WTC11 (cell line): ENCODE measurements around the gene TSPAN5. TPM values are rescaled to one million over a fixed set of nuclear protein-coding genes. Genes with fewer than 3 reads are reported as not detected.

Experiments
- ATAC-seq: fragments of 200-7000 bp; cut with Tn5 transposase; 2 replicates; pipeline ENCODE4 v1.10.0; 2021; ENCODE audit warnings: mild to moderate bottlenecking, moderate library complexity
- CTCF ChIA-PET: fragments of 300-600 bp; sonication (Branson Sonifier 250); formaldehyde crosslinking; loops from one replicate; lab custom pipeline; 2021; ENCODE audit warnings: antibody characterized with exemption; lab: Charles Lee
- POLR2A ChIA-PET: fragments of 350-600 bp; sonication (Branson Sonifier 250); formaldehyde crosslinking; loops from one replicate; lab custom pipeline; 2021; ENCODE audit warnings: antibody characterized with exemption; lab: Charles Lee
- DNase-seq: peaks from one replicate; pipeline ENCODE4 v3.0.0; 2021; ENCODE audit warnings: low spot score
- H3K27ac Mint-ChIP-seq: 2 replicates; pipeline ENCODE4 v1.8.0; 2021; ENCODE audit warnings: mixed read lengths
- H3K27me3 Mint-ChIP-seq: 2 replicates; pipeline ENCODE4 v1.8.0; 2021; ENCODE audit warnings: low read depth, mild to moderate bottlenecking, moderate library complexity, mixed read lengths
- H3K36me3 Mint-ChIP-seq: 2 replicates; pipeline ENCODE4 v1.8.0; 2021; ENCODE audit warnings: mixed read lengths
- H3K4me1 Mint-ChIP-seq: 2 replicates; pipeline ENCODE4 v1.8.0; 2022; ENCODE audit warnings: mixed read lengths
- H3K4me3 Mint-ChIP-seq: 2 replicates; pipeline ENCODE4 v1.8.0; 2021; ENCODE audit warnings: mild to moderate bottlenecking, moderate library complexity, mixed read lengths
- H3K9me3 Mint-ChIP-seq: 2 replicates; pipeline ENCODE4 v1.8.0; 2021; ENCODE audit warnings: mixed read lengths
- CBFB ChIP-seq: sonication (generic); formaldehyde crosslinking; IDR thresholded peaks from 2 replicates; pipeline ENCODE4 v1.8.1; 2022; ENCODE audit warnings: mild to moderate bottlenecking, low read depth, missing genetic modification reagents
- ETV6 ChIP-seq: sonication (generic); formaldehyde crosslinking; IDR thresholded peaks from 2 replicates; pipeline ENCODE4 v1.8.1; 2022; ENCODE audit warnings: mild to moderate bottlenecking, missing genetic modification reagents
- FOXJ3 ChIP-seq: sonication (generic); formaldehyde crosslinking; IDR thresholded peaks from 2 replicates; pipeline ENCODE4 v1.9.0; 2021; ENCODE audit warnings: missing genetic modification reagents, mild to moderate bottlenecking, borderline replicate concordance
- GTF2I ChIP-seq: fragments of 250-450 bp; sonication (Bioruptor Pico); conservative IDR thresholded peaks from 2 replicates; pipeline ENCODE4 v1.4.0; 2021; ENCODE audit warnings: mild to moderate bottlenecking
- JAZF1 ChIP-seq: fragments of 250-450 bp; sonication (Bioruptor Pico); IDR thresholded peaks from 2 replicates; pipeline ENCODE4 v1.9.0; 2021; ENCODE audit warnings: moderate library complexity, mild to moderate bottlenecking, inconsistent platforms
- KAT7 ChIP-seq: sonication (generic); formaldehyde crosslinking; IDR thresholded peaks from 2 replicates; pipeline ENCODE4 v1.8.1; 2023; ENCODE audit warnings: missing genetic modification reagents, mild to moderate bottlenecking, borderline replicate concordance
- MXD4 ChIP-seq: fragments of 250-450 bp; sonication (Bioruptor Pico); IDR thresholded peaks from 2 replicates; pipeline ENCODE4 v1.8.0; 2021; ENCODE audit warnings: mild to moderate bottlenecking, moderate library complexity, borderline replicate concordance
- NR1H2 ChIP-seq: sonication (generic); formaldehyde crosslinking; IDR thresholded peaks from 2 replicates; pipeline ENCODE4 v1.9.0; 2021; ENCODE audit warnings: mild to moderate bottlenecking, moderate library complexity, missing genetic modification reagents
- OVOL2 ChIP-seq: fragments of 250-450 bp; sonication (Bioruptor Pico); IDR thresholded peaks from 2 replicates; pipeline ENCODE4 v1.9.0; 2021; ENCODE audit warnings: mild to moderate bottlenecking, borderline replicate concordance
- PREB ChIP-seq: sonication (generic); formaldehyde crosslinking; IDR thresholded peaks from 2 replicates; pipeline ENCODE4 v1.8.1; 2022; ENCODE audit warnings: mild to moderate bottlenecking, missing genetic modification reagents, moderate library complexity, borderline replicate concordance
- SMAD3 ChIP-seq: sonication (generic); formaldehyde crosslinking; IDR thresholded peaks from 2 replicates; pipeline ENCODE4 v1.8.0; 2022; ENCODE audit warnings: missing genetic modification reagents, mild to moderate bottlenecking, borderline replicate concordance
- TP53 ChIP-seq: sonication (generic); formaldehyde crosslinking; IDR thresholded peaks from 2 replicates; pipeline ENCODE4 v1.8.1; 2023; ENCODE audit warnings: mild to moderate bottlenecking, missing genetic modification reagents
- ZNF121 ChIP-seq: sonication (generic); formaldehyde crosslinking; IDR thresholded peaks from 2 replicates; pipeline ENCODE4 v1.8.0; 2023; ENCODE audit warnings: missing genetic modification reagents
- ZNF396 ChIP-seq: fragments of 250-450 bp; sonication (Bioruptor Pico); IDR thresholded peaks from 2 replicates; pipeline ENCODE4 v1.8.0; 2021; ENCODE audit warnings: mild to moderate bottlenecking, moderate library complexity, borderline replicate concordance
- ZNF671 ChIP-seq: fragments of 250-450 bp; sonication (Bioruptor Pico); IDR thresholded peaks from 2 replicates; pipeline ENCODE4 v1.8.0; 2021; ENCODE audit warnings: mild to moderate bottlenecking
- total RNA-seq: library from RNA; stranded (reverse); gene quantifications from 3 replicates; pipeline ENCODE4 v1.2.3, GENCODE V29; 2021
- TF ChIP-seq, protein P1 (sequence below): sonication (generic); formaldehyde crosslinking; conservative IDR thresholded peaks from 2 replicates; pipeline ENCODE4 v1.8.1; 2022; ENCODE audit warnings: mild to moderate bottlenecking, missing genetic modification reagents
- TF ChIP-seq, protein P2 (sequence below): sonication (generic); formaldehyde crosslinking; IDR thresholded peaks from 2 replicates; pipeline ENCODE4 v1.8.0; 2023; ENCODE audit warnings: missing genetic modification reagents, mild to moderate bottlenecking, borderline replicate concordance
- TF ChIP-seq, protein P3 (sequence below): sonication (generic); formaldehyde crosslinking; IDR thresholded peaks from 2 replicates; pipeline ENCODE4 v1.8.1; 2023; ENCODE audit warnings: mild to moderate bottlenecking, moderate library complexity, missing genetic modification reagents
- TF ChIP-seq, protein P4 (sequence below): sonication (generic); formaldehyde crosslinking; IDR thresholded peaks from 2 replicates; pipeline ENCODE4 v1.8.0; 2023; ENCODE audit warnings: missing genetic modification reagents
- TF ChIP-seq, protein P5 (sequence below): fragments of 250-450 bp; sonication (Bioruptor Pico); IDR thresholded peaks from 2 replicates; pipeline ENCODE4 v1.9.0; 2021; ENCODE audit warnings: mild to moderate bottlenecking
- TF ChIP-seq, protein P6 (sequence below): sonication (generic); formaldehyde crosslinking; IDR thresholded peaks from 2 replicates; pipeline ENCODE4 v1.8.1; 2023; ENCODE audit warnings: mild to moderate bottlenecking, missing genetic modification reagents

The TSPAN5 gene
- total RNA-seq, 1 experiment from 2014 or later: 22.7 TPM

DNA sequence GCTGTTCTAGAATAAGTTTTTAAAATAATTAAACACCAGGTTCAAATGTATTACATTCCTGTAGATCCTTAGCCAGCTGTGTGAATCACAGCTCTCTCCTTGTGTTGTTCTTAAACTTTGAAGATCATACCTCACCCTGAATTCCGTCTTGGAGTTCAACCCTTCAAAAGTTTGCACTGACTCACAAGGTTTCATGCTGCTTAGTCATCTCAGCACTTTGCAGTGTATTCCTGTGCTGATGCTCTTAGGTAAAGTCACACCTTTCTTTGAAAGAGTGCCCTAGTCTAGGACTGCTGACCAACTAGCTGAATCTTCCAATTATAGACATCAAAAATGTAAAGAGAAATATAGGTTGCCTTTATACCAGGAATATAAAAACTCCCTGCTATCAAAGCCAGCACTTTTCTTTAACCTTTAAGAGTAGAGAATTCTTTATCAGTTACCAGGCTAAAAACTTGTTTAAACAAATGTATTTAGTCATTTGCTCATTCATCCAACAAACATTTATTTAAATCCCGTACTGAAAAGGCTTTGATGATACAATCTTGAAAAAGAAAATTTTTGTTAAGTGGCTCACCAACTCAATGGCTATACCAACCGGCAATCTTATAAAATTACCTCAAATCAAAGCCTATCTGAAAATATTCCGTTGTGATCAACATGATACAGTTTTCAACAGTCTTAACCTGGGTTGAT, 227.6 kb downstream of the TSPAN5 start:
- peaks cover 30% of the 10 kb centered on the region for H3K9me3 Mint-ChIP-seq
- no peak overlapping the region for H3K27ac Mint-ChIP-seq
- H3K27me3 Mint-ChIP-seq: no peaks in the 10 kb centered on the region
- H3K4me1 Mint-ChIP-seq: 0 out of 2 replicates have a peak, but pooled peaks cover 3% of the 10 kb centered on the region
- DNase-seq: no peak
- H3K4me3 Mint-ChIP-seq: no peak overlapping the region
- ChIA-PET POLR2A (no interaction called here), CTCF (no interaction called here)
- TF ChIP-seq, protein P1, sequence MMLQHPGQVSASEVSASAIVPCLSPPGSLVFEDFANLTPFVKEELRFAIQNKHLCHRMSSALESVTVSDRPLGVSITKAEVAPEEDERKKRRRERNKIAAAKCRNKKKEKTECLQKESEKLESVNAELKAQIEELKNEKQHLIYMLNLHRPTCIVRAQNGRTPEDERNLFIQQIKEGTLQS (CRISPR knock-in tag): no peak
- TF ChIP-seq KAT7 (CRISPR knock-in tag): no peak
- TF ChIP-seq ZNF671 (CRISPR knock-in tag): no peak
- TF ChIP-seq, protein P2, sequence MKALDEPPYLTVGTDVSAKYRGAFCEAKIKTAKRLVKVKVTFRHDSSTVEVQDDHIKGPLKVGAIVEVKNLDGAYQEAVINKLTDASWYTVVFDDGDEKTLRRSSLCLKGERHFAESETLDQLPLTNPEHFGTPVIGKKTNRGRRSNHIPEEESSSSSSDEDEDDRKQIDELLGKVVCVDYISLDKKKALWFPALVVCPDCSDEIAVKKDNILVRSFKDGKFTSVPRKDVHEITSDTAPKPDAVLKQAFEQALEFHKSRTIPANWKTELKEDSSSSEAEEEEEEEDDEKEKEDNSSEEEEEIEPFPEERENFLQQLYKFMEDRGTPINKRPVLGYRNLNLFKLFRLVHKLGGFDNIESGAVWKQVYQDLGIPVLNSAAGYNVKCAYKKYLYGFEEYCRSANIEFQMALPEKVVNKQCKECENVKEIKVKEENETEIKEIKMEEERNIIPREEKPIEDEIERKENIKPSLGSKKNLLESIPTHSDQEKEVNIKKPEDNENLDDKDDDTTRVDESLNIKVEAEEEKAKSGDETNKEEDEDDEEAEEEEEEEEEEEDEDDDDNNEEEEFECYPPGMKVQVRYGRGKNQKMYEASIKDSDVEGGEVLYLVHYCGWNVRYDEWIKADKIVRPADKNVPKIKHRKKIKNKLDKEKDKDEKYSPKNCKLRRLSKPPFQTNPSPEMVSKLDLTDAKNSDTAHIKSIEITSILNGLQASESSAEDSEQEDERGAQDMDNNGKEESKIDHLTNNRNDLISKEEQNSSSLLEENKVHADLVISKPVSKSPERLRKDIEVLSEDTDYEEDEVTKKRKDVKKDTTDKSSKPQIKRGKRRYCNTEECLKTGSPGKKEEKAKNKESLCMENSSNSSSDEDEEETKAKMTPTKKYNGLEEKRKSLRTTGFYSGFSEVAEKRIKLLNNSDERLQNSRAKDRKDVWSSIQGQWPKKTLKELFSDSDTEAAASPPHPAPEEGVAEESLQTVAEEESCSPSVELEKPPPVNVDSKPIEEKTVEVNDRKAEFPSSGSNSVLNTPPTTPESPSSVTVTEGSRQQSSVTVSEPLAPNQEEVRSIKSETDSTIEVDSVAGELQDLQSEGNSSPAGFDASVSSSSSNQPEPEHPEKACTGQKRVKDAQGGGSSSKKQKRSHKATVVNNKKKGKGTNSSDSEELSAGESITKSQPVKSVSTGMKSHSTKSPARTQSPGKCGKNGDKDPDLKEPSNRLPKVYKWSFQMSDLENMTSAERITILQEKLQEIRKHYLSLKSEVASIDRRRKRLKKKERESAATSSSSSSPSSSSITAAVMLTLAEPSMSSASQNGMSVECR: no peak
- TF ChIP-seq FOXJ3 (CRISPR knock-in tag): no peak
- TF ChIP-seq, protein P3, sequence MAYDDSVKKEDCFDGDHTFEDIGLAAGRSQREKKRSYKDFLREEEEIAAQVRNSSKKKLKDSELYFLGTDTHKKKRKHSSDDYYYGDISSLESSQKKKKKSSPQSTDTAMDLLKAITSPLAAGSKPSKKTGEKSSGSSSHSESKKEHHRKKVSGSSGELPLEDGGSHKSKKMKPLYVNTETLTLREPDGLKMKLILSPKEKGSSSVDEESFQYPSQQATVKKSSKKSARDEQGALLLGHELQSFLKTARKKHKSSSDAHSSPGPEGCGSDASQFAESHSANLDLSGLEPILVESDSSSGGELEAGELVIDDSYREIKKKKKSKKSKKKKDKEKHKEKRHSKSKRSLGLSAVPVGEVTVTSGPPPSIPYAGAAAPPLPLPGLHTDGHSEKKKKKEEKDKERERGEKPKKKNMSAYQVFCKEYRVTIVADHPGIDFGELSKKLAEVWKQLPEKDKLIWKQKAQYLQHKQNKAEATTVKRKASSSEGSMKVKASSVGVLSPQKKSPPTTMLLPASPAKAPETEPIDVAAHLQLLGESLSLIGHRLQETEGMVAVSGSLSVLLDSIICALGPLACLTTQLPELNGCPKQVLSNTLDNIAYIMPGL (CRISPR knock-in tag): no peak
- TF ChIP-seq, protein P4, sequence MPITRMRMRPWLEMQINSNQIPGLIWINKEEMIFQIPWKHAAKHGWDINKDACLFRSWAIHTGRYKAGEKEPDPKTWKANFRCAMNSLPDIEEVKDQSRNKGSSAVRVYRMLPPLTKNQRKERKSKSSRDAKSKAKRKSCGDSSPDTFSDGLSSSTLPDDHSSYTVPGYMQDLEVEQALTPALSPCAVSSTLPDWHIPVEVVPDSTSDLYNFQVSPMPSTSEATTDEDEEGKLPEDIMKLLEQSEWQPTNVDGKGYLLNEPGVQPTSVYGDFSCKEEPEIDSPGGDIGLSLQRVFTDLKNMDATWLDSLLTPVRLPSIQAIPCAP (CRISPR knock-in tag): no peak
- TF ChIP-seq JAZF1: no peak
- TF ChIP-seq TP53: no peak
- no peak for TF ChIP-seq OVOL2 (CRISPR knock-in tag)
- TF ChIP-seq MXD4 (CRISPR knock-in tag): no peak
- TF ChIP-seq, protein P5, sequence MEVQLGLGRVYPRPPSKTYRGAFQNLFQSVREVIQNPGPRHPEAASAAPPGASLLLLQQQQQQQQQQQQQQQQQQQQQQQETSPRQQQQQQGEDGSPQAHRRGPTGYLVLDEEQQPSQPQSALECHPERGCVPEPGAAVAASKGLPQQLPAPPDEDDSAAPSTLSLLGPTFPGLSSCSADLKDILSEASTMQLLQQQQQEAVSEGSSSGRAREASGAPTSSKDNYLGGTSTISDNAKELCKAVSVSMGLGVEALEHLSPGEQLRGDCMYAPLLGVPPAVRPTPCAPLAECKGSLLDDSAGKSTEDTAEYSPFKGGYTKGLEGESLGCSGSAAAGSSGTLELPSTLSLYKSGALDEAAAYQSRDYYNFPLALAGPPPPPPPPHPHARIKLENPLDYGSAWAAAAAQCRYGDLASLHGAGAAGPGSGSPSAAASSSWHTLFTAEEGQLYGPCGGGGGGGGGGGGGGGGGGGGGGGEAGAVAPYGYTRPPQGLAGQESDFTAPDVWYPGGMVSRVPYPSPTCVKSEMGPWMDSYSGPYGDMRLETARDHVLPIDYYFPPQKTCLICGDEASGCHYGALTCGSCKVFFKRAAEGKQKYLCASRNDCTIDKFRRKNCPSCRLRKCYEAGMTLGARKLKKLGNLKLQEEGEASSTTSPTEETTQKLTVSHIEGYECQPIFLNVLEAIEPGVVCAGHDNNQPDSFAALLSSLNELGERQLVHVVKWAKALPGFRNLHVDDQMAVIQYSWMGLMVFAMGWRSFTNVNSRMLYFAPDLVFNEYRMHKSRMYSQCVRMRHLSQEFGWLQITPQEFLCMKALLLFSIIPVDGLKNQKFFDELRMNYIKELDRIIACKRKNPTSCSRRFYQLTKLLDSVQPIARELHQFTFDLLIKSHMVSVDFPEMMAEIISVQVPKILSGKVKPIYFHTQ (CRISPR knock-in tag): no peak
- TF ChIP-seq GTF2I (CRISPR knock-in tag): no peak
- ATAC-seq: no peak
- H3K36me3 Mint-ChIP-seq: peaks cover 23% of the 10 kb centered on the region

GRCh38 chr4:98423009-98423408, 235.4 kb downstream of the TSPAN5 start:
- H3K9me3 Mint-ChIP-seq: peaks cover 45% of the 10 kb centered on the region
- ChIA-PET CTCF (no interaction called here), POLR2A (no interaction called here)
- ATAC-seq (no peak), DNase-seq (no peak)
- H3K4me3 Mint-ChIP-seq: no peak overlapping the region
- H3K27ac Mint-ChIP-seq: no peak overlapping the region
- peaks cover 63% of the 10 kb centered on the region for H3K36me3 Mint-ChIP-seq
- no peaks in the 10 kb centered on the region for H3K27me3 Mint-ChIP-seq
- H3K4me1 Mint-ChIP-seq: no peaks in the 10 kb centered on the region
- TF ChIP-seq ZNF121 (CRISPR knock-in tag): no peak
- no peak for TF ChIP-seq PREB (CRISPR knock-in tag)
- TF ChIP-seq NR1H2 (CRISPR knock-in tag): no peak
- TF ChIP-seq SMAD3: no peak
- no peak for TF ChIP-seq CBFB (CRISPR knock-in tag)
- TF ChIP-seq ZNF396 (CRISPR knock-in tag): no peak
- TF ChIP-seq, protein P6, sequence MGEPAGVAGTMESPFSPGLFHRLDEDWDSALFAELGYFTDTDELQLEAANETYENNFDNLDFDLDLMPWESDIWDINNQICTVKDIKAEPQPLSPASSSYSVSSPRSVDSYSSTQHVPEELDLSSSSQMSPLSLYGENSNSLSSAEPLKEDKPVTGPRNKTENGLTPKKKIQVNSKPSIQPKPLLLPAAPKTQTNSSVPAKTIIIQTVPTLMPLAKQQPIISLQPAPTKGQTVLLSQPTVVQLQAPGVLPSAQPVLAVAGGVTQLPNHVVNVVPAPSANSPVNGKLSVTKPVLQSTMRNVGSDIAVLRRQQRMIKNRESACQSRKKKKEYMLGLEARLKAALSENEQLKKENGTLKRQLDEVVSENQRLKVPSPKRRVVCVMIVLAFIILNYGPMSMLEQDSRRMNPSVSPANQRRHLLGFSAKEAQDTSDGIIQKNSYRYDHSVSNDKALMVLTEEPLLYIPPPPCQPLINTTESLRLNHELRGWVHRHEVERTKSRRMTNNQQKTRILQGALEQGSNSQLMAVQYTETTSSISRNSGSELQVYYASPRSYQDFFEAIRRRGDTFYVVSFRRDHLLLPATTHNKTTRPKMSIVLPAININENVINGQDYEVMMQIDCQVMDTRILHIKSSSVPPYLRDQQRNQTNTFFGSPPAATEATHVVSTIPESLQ (CRISPR knock-in tag): no peak
- TF ChIP-seq ETV6 (CRISPR knock-in tag): no peak
